HG03378 (cell line): Measurements from ENCODE around the gene ERG.

Experiments
- ATAC-seq: cut with Tn5 transposase; IDR thresholded peaks from one replicate; pipeline ENCODE4 v1.9.1; 2021; ENCODE audit warnings: mild to moderate bottlenecking, moderate library complexity; ENCODE audit not compliant: unreplicated experiment

The ERG gene

DNA sequence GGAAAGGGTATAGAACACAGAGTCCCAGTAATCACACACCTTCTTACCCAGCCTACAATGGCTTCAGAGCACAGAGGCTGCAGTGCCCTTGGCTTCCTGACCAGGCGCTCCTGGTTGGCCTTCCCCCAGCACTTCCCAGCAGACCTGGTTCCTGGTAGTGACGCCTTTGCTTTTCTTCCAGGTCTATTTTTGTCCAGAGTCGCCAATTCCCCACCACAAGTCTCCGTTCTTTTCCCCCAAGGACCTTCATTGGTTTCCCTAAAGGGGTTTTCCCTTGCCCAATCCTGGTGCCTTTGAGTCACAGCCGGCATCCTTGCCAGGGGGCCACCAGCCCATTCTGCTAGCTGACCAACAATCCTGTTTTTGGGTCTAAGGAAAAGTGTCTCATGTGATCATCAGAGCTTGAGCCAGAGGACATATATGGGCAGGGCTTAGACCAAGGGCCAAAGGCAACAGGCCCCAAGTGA lies 156.7 kb downstream of the ERG start:
- ATAC-seq = no peak

DNA sequence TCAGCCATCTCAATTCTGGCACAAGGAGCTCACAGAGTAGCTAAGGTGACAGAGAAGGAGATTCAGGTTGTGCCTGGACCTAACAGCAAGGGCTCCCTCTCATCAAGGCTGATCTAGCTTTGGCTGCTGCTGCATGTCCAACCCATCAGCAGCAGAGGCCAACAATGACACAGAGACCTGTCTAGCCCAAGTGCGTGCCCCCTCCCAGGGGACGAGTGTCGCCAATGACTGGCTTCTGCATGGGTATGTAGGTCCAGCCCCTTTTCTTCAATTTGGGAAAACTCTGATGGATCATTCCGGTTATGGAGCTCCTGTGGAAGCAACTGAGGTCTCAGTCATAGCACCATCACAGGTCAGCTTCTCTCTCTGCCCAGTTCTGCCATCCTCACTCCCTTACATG lies 158.1 kb downstream of the ERG start:
- ATAC-seq = no peak

- no peak for ATAC-seq
These were observed 160.5 kb downstream of the ERG start for GRCh38 chr21:38337793-38338192.

GRCh38 chr21:38334866-38335265 lies 163.4 kb downstream of the ERG start:
- no peak for ATAC-seq

- no peak for ATAC-seq
These were observed 164.7 kb downstream of the ERG start for GRCh38 chr21:38333301-38334272.

- ATAC-seq = no peak
These were observed 167.6 kb downstream of the ERG start for GRCh38 chr21:38330666-38331065.
